Cardiac muscle cell (in vitro differentiated cells and primary cell): ENCODE results near the gene HSD17B10. TPM values are rescaled to one million over a fixed set of nuclear protein-coding genes. Genes with fewer than 3 reads are reported as not detected.

Source experiments
- DNase-seq, 2 donors: peaks; one replicate each; pipeline versions ENCODE4 v3.0.0 to v3.0.0-alpha.2; 2010 to 2017; ENCODE audit warnings: low read depth in 1 of 2, low spot score in 1 of 2
- H3K27ac ChIP-seq: fragments of 200-600 bp; sonication (generic); 2 replicates; pipeline ENCODE4 v1.5.1; 2016
- H3K27me3 ChIP-seq: fragments of 200-600 bp; sonication (generic); 2 replicates; pipeline ENCODE4 v1.6.0; 2016; ENCODE audit warnings: control low read depth
- H3K36me3 ChIP-seq: fragments of 200-600 bp; sonication (generic); 2 replicates; pipeline ENCODE4 v1.5.1; 2016; ENCODE audit warnings: control low read depth
- H3K4me1 ChIP-seq: fragments of 200-600 bp; sonication (generic); 2 replicates; pipeline ENCODE4 v1.8.1; 2017; ENCODE audit warnings: low read depth, mild to moderate bottlenecking, mixed run types
- H3K4me3 ChIP-seq: fragments of 200-600 bp; sonication (generic); 2 replicates; pipeline ENCODE4 v1.5.1; 2016; ENCODE audit warnings: mild to moderate bottlenecking
- H3K9me3 ChIP-seq: fragments of 200-600 bp; sonication (generic); 2 replicates; pipeline ENCODE4 v1.5.1; 2017; ENCODE audit warnings: low read depth, mild to moderate bottlenecking, control low read depth
- CTCF ChIP-seq: IDR thresholded peaks from 2 replicates; pipeline ENCODE4 v1.5.1; 2012; ENCODE audit warnings: low read depth, mild to moderate bottlenecking, low read length
- polyA plus RNA-seq: library from polyadenylated mRNA; unstranded; fragments of >200 nt; fragmentation: Nextera tagmentation; extraction: Ambion mirVana; gene quantifications from 2 replicates; pipeline ENCODE4 v1.2.1, GENCODE V29; 2016
- total RNA-seq: library from RNA; depleted of rRNA; stranded (reverse); fragments of >200 nt; gene quantifications from 2 replicates; pipeline ENCODE4 v1.2.3, GENCODE V29; 2016

The HSD17B10 gene
- total and polyA plus RNA-seq, 2 experiments from 2014 or later = 78.4 to 249 TPM

GRCh38 chrX:53437206-53437605, 3.0 kb upstream of the HSD17B10 start:
- Histone ChIP-seq H3K36me3 (peaks cover 2% of the 10 kb centered on the region), H3K4me3 (no peak overlapping the region), H3K27ac (no peak overlapping the region), H3K4me1 (no peaks in the 10 kb centered on the region), H3K9me3 (no peaks in the 10 kb centered on the region), H3K27me3 (peaks cover 5% of the 10 kb centered on the region)
- no peak for DNase-seq
- TF ChIP-seq CTCF = no peak

- peak; percentile 79 for TF ChIP-seq CTCF
- H3K4me3 ChIP-seq = no peak overlapping the region
- H3K4me1 ChIP-seq = no peaks in the 10 kb centered on the region
- DNase-seq = peak; percentile 67 to 77
- H3K27ac ChIP-seq = no peak overlapping the region
- H3K9me3 ChIP-seq = no peaks in the 10 kb centered on the region
- H3K36me3 ChIP-seq = peaks cover 2% of the 10 kb centered on the region
- H3K27me3 ChIP-seq = peaks cover 5% of the 10 kb centered on the region
Measured at GRCh38 chrX:53435997-53436396, 1.8 kb upstream of the HSD17B10 start.

GRCh38 chrX:53430231-53430630, 3.9 kb downstream of the HSD17B10 start:
- Histone ChIP-seq H3K27me3 (no peaks in the 10 kb centered on the region), H3K9me3 (no peaks in the 10 kb centered on the region), H3K36me3 (peaks cover 2% of the 10 kb centered on the region), H3K27ac (no peak overlapping the region), H3K4me3 (no peak overlapping the region), H3K4me1 (no peaks in the 10 kb centered on the region)
- no peak for TF ChIP-seq CTCF
- no peak for DNase-seq

GRCh38 chrX:53429755-53430154, 4.4 kb downstream of the HSD17B10 start:
- Histone ChIP-seq H3K27me3 (no peaks in the 10 kb centered on the region), H3K27ac (no peak overlapping the region), H3K9me3 (no peaks in the 10 kb centered on the region), H3K4me3 (no peak overlapping the region), H3K36me3 (peaks cover 2% of the 10 kb centered on the region), H3K4me1 (no peaks in the 10 kb centered on the region)
- no peak for DNase-seq
- TF ChIP-seq CTCF = no peak

GRCh38 chrX:53422861-53423306, 11.3 kb downstream of the HSD17B10 start, which contains the start of gene RIBC1:
TSS of gene RIBC1 (plus strand) at chrX:53422873. CDS start at chrX:53426277, 3,404 bp downstream.
- H3K9me3 ChIP-seq = no peaks in the 10 kb centered on the region
- no peak for DNase-seq
- no peaks in the 10 kb centered on the region for H3K36me3 ChIP-seq
- H3K27me3 ChIP-seq = no peaks in the 10 kb centered on the region
- H3K4me3 ChIP-seq = peak within 1 kb of the TSS; percentile 46
- H3K27ac ChIP-seq = peak within 1 kb of the TSS; percentile 80
- no peak for TF ChIP-seq CTCF
- H3K4me1 ChIP-seq = peaks cover 5% of the 10 kb centered on the region
